Trophoblast cell (in vitro differentiated cells and primary cell): Measurements from ENCODE around the gene IER5.

ENCODE experiments used
- DNase-seq, 2 donors: peaks; one replicate each; pipeline ENCODE4 v3.0.0-alpha.2; 2016
- H2AFZ ChIP-seq: 2 replicates; pipeline ENCODE4 v1.6.1; 2013; ENCODE audit warnings: low read length, moderate library complexity, mild to moderate bottlenecking; ENCODE audit not compliant: insufficient read depth, poor library complexity
- H2AK5ac ChIP-seq: 2 replicates; pipeline ENCODE4 v1.6.1; 2013; ENCODE audit warnings: mild to moderate bottlenecking, low read length
- H2BK120ac ChIP-seq: 2 replicates; pipeline ENCODE4 v1.6.1; 2013; ENCODE audit warnings: low read length, mild to moderate bottlenecking, moderate library complexity; ENCODE audit not compliant: insufficient read depth, poor library complexity
- H2BK12ac ChIP-seq: 2 replicates; pipeline ENCODE4 v1.6.1; 2013; ENCODE audit warnings: mild to moderate bottlenecking, low read length, moderate library complexity
- H2BK5ac ChIP-seq: 2 replicates; pipeline ENCODE4 v1.6.1; 2013; ENCODE audit warnings: low read length, low read depth, moderate library complexity, mild to moderate bottlenecking; ENCODE audit not compliant: poor library complexity
- H3K14ac ChIP-seq: 2 replicates; pipeline ENCODE4 v1.6.1; 2013; ENCODE audit warnings: mild to moderate bottlenecking, low read length
- H3K18ac ChIP-seq: 2 replicates; pipeline ENCODE4 v1.6.1; 2013; ENCODE audit warnings: mild to moderate bottlenecking, low read length
- H3K23ac ChIP-seq: 2 replicates; pipeline ENCODE4 v1.6.1; 2013; ENCODE audit warnings: low read length
- H3K27ac ChIP-seq: 2 replicates; pipeline ENCODE4 v1.5.1; 2013; ENCODE audit warnings: low read depth, mild to moderate bottlenecking, inconsistent platforms, low read length, moderate library complexity
- H3K27me3 ChIP-seq: 2 replicates; pipeline ENCODE4 v1.6.1; 2013; ENCODE audit warnings: inconsistent platforms, mild to moderate bottlenecking, low read length, moderate library complexity; ENCODE audit not compliant: insufficient read depth
- H3K36me3 ChIP-seq, 2 experiments: 1 replicate in 1 of 2; 2 replicates in 1 of 2; pipeline ENCODE4 v1.6.1; 2013; ENCODE audit warnings: low read length in 2 of 2, mild to moderate bottlenecking in 2 of 2, moderate library complexity in 1 of 2; ENCODE audit not compliant: insufficient read depth in 2 of 2, control insufficient read depth in 1 of 2
- H3K4ac ChIP-seq: 2 replicates; pipeline ENCODE4 v1.6.1; 2013; ENCODE audit warnings: low read depth, mild to moderate bottlenecking, low read length, moderate library complexity
- H3K4me1 ChIP-seq, 2 experiments: 1 replicate in 1 of 2; 2 replicates in 1 of 2; pipeline ENCODE4 v1.6.1; 2013; ENCODE audit warnings: low read length in 2 of 2, mild to moderate bottlenecking in 2 of 2, moderate library complexity in 1 of 2; ENCODE audit not compliant: insufficient read depth in 2 of 2, control insufficient read depth in 1 of 2
- H3K4me2 ChIP-seq: 2 replicates; pipeline ENCODE4 v1.6.1; 2013; ENCODE audit warnings: inconsistent platforms, mild to moderate bottlenecking, low read length, moderate library complexity
- H3K4me3 ChIP-seq: 2 replicates; pipeline ENCODE4 v1.5.1; 2013; ENCODE audit warnings: mild to moderate bottlenecking, low read depth, low read length, inconsistent platforms
- H3K79me1 ChIP-seq: one replicate; pipeline ENCODE4 v1.6.1; 2013; ENCODE audit warnings: low read length
- H3K79me2 ChIP-seq: 2 replicates; pipeline ENCODE4 v1.6.1; 2013; ENCODE audit warnings: low read length, mild to moderate bottlenecking; ENCODE audit not compliant: control insufficient read depth, insufficient read depth, poor library complexity
- H3K9ac ChIP-seq: 2 replicates; pipeline ENCODE4 v1.6.1; 2013; ENCODE audit warnings: mild to moderate bottlenecking, low read length
- H3K9me3 ChIP-seq: 2 replicates; pipeline ENCODE4 v1.6.1; 2013; ENCODE audit warnings: low read depth, mild to moderate bottlenecking, control low read depth, inconsistent platforms, low read length; ENCODE audit not compliant: insufficient read depth
- H4K12ac ChIP-seq: 2 replicates; pipeline ENCODE4 v1.6.1; 2013; ENCODE audit warnings: low read depth, mild to moderate bottlenecking, low read length, moderate library complexity
- H4K8ac ChIP-seq: 2 replicates; pipeline ENCODE4 v1.6.1; 2013; ENCODE audit warnings: low read depth, mild to moderate bottlenecking, low read length, moderate library complexity
- H4K91ac ChIP-seq: one replicate; pipeline ENCODE4 v1.6.1; 2013; ENCODE audit warnings: low read depth, mild to moderate bottlenecking, low read length, moderate library complexity
- WGBS: extraction: QIAGEN DNeasy Blood & Tissue Kit; methylation state at CpG from one replicate; pipeline ENCODE4 v1.1.7; 2013; ENCODE audit warnings: missing lambda C conversion rate; ENCODE audit not compliant: insufficient read length, insufficient coverage; ENCODE audit errors: extremely low coverage; 5-methylcytosine and 5-hydroxymethylcytosine counted together

Gene IER5

GRCh38 chr1:181121498-181121897 is 33.0 kb downstream of the IER5 start:
- Histone ChIP-seq H2BK120ac (peak overlapping the region; percentile 52), H3K36me3 (no peaks in the 10 kb centered on the region)

DNA sequence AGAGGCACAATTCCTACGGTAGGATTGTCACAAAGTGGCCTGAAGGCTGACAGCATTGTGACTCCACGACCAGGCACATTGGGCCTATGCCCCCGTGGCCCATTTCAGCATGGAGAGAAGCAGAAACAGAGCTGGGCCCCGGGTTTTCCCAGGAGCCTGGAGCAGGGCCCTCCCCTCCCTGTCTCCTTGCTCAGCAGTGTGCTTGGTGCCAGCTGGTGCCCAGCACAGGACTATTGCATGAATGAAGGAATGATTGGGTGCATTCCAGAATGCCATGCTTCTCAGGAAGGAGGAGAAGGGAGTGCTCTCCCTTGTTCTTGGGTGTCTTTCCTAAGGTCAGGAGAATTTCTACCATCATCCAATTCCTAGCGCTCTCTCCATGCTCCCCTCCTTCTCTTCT is 33.7 kb downstream of the IER5 start:
- peaks cover 30 to 44% of the 10 kb centered on the region in 2 experiments for H3K4me1 ChIP-seq
- no peaks in the 10 kb centered on the region for H3K27me3 ChIP-seq
- no peak overlapping the region for H2AFZ ChIP-seq
- H3K79me2 ChIP-seq = no peaks in the 10 kb centered on the region
- no peak overlapping the region for H4K8ac ChIP-seq
- H3K79me1 ChIP-seq = peaks cover 22% of the 10 kb centered on the region
- H2BK12ac ChIP-seq = no peak overlapping the region
- H3K14ac ChIP-seq = no peak overlapping the region
- H3K4ac ChIP-seq = no peak overlapping the region
- H3K18ac ChIP-seq = no peak overlapping the region
- no peak overlapping the region for H2BK120ac ChIP-seq
- H3K4me3 ChIP-seq = no peak overlapping the region
- H3K36me3 ChIP-seq = no peaks in the 10 kb centered on the region
- no peak overlapping the region for H2AK5ac ChIP-seq
- no CpG with 5 or more reads among the region's 5 CpGs for WGBS
- no peak overlapping the region for H2BK5ac ChIP-seq
- H3K27ac ChIP-seq = no peak overlapping the region
- no peak overlapping the region for H3K4me2 ChIP-seq
- no peak for DNase-seq
- no peak overlapping the region for H3K23ac ChIP-seq
- peaks cover 2% of the 10 kb centered on the region for H3K9me3 ChIP-seq
- no peak overlapping the region for H3K9ac ChIP-seq
- H4K91ac ChIP-seq = no peak overlapping the region
- H4K12ac ChIP-seq = no peak overlapping the region

More at GRCh38 chr1:181121498-181121897, 33.0 kb downstream of the IER5 start:
- Histone ChIP-seq H3K79me1 (peaks cover 25% of the 10 kb centered on the region), H3K4ac (no peak overlapping the region), H3K23ac (no peak overlapping the region), H2BK5ac (no peak overlapping the region), H3K27ac (no peak overlapping the region), H3K27me3 (no peaks in the 10 kb centered on the region), H2AFZ (no peak overlapping the region), H3K9ac (no peak overlapping the region), H3K79me2 (no peaks in the 10 kb centered on the region), H4K12ac (no peak overlapping the region), H3K4me2 (no peak overlapping the region), H3K14ac (peak overlapping the region; percentile 54), H2AK5ac (peak overlapping the region; percentile 31), H3K4me3 (no peak overlapping the region), H3K18ac (peak overlapping the region; percentile 5), H3K4me1 (peaks cover 28 to 44% of the 10 kb centered on the region in 2 experiments), H4K91ac (peak overlapping the region; percentile 33), H2BK12ac (peak overlapping the region; percentile 11), H3K9me3 (peaks cover 2% of the 10 kb centered on the region), H4K8ac (no peak overlapping the region)
- no CpG with 5 or more reads among the region's 5 CpGs for WGBS
- DNase-seq = no peak

- Histone ChIP-seq H3K14ac (no peak overlapping the region), H2AK5ac (no peak overlapping the region), H2BK5ac (no peak overlapping the region), H3K36me3 (no peaks in the 10 kb centered on the region), H4K8ac (no peak overlapping the region), H2BK12ac (no peak overlapping the region), H3K27me3 (no peaks in the 10 kb centered on the region), H2AFZ (no peak overlapping the region), H2BK120ac (no peak overlapping the region), H3K9ac (no peak overlapping the region), H4K91ac (no peak overlapping the region), H3K4ac (no peak overlapping the region), H3K4me2 (no peak overlapping the region), H3K79me2 (no peaks in the 10 kb centered on the region), H3K18ac (no peak overlapping the region), H3K27ac (no peak overlapping the region), H3K4me3 (no peak overlapping the region), H3K4me1 (peaks cover 26 to 35% of the 10 kb centered on the region in 2 experiments), H4K12ac (no peak overlapping the region), H3K9me3 (peaks cover 2% of the 10 kb centered on the region), H3K79me1 (peaks cover 19% of the 10 kb centered on the region), H3K23ac (no peak overlapping the region)
- no CpG with 5 or more reads among the region's 3 CpGs for WGBS
- no peak for DNase-seq
Observed at GRCh38 chr1:181123173-181123572, 34.7 kb downstream of the IER5 start.

DNA sequence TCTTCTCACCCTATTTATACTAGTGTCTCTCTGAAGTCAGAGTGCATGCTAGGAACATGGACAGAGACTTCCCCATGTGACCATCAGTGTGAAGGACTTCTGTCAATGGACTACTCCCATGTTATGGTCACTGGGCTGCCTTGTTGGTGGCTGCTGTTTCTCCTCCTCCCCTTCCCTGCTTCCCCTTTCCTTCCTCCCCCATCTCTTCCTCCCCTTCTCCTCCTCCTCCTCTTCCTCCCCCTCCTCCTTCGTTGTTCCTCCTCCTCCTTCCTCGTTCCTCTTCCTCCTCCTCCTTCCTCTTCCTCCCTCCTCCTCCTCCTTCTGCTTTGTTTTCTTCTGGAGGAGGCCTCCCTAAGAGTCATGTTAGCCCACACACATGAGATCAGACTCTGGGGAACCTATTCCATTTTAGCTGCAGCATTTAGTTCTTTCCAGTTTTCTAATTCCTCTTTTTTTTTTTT is 35.8 kb downstream of the IER5 start:
- Histone ChIP-seq H3K4me1 (peaks cover 19 to 32% of the 10 kb centered on the region in 2 experiments), H3K79me1 (peaks cover 12% of the 10 kb centered on the region), H3K79me2 (no peaks in the 10 kb centered on the region), H2BK120ac (no peak overlapping the region), H4K8ac (no peak overlapping the region), H4K91ac (no peak overlapping the region), H3K9me3 (no peaks in the 10 kb centered on the region), H3K36me3 (no peaks in the 10 kb centered on the region), H3K9ac (no peak overlapping the region), H2AFZ (no peak overlapping the region), H2BK5ac (no peak overlapping the region), H3K14ac (no peak overlapping the region), H2AK5ac (no peak overlapping the region), H2BK12ac (no peak overlapping the region), H3K4ac (no peak overlapping the region), H3K4me2 (no peak overlapping the region), H3K23ac (no peak overlapping the region), H3K4me3 (no peak overlapping the region), H3K18ac (no peak overlapping the region), H3K27ac (no peak overlapping the region), H3K27me3 (no peaks in the 10 kb centered on the region), H4K12ac (no peak overlapping the region)
- 75% methylated on average over 1 of the region's 2 CpGs for WGBS
- DNase-seq = no peak
